Muscle of arm (tissue), 12 donors: ENCODE results near the gene TMC1. TPM values are rescaled to one million over a fixed set of nuclear protein-coding genes. Genes with fewer than 3 reads are reported as not detected.

Experiments used
- DNase-seq: peaks from one replicate; pipeline ENCODE4 v3.0.0-alpha.2; 2013
- polyA plus RNA-seq, 12 donors: library from polyadenylated mRNA; unstranded; fragments of 120-200 nt; gene quantifications; one replicate each; pipeline ENCODE4 v1.2.1, GENCODE V29; 2013; ENCODE audit not compliant: insufficient read length in 12 of 12

The TMC1 gene
- polyA plus RNA-seq, 12 donors: 0.41 to 2.8 (median 1.1) TPM; not detected in 2

DNA sequence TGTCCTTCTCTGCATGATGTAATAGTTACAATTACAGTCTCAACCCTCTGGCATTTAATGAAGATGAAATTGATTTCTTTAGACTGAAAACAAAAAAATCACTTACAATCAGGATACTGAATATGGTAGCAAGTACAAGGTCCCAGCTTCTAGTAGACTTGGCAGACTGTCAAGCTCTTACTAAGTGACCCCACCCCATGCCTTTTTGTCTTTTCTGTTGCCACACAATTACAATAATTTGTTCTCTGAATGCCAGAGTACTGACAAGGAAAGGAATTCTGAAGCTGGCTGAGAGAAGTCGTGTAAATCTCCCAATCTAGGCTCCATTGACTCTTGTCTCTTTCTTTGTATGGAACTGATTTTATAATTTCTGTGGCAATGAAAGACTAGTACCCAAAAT, 154.2 kb downstream of the TMC1 start:
- no peak for DNase-seq

DNA sequence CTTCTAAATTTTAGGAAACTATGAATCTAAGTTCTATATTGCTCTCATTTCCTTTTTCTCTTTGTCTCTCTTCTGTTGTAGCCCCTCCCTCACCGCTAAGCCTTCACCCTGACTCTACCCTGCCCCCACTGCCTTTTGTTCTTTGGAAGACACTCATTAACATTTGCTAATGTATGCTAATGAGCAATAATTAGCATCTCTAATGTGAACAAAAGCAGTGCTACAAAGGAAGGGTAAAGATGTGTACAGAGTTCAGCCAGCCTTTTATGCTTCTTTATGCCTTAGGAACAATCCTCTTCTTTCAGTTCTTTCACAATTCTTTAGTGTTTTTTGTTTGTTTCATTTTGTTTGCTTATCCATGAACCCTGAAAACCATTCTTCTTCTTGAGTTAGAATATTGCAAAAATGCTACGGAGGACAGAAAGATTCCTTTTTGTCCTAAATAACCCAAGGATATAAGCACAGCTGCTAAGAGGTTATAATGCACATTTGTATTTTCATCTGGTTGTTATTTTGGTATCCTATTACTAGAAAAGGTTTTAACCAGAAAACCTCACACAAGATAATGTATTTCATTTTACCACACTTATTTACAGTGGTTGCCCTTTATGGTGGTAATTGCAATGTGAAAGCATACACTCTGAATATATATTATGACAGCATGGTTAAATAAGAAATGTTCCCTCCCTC, 159.3 kb downstream of the TMC1 start:
- no peak for DNase-seq

GRCh38 chr9:72681283-72681630, 159.8 kb downstream of the TMC1 start:
- DNase-seq: no peak

DNA sequence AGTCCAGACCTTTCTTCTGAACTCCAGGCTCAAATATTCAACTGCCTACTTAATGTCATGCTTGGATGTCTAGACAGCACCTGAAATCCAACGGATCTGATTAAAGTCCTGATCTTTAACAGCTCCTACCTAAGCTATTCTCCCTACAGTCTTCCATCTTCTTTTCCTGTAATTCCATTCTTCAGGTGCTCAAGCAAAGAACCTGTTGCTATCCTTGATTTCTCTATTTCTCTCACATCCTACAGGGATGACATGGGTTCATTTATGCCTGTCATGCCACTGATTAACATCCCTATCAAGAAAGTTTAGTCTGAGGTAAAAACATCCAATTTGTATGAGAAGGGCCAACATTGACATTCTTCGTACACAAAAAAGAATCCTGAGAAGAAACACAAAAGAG, 163.2 kb downstream of the TMC1 start:
- no peak for DNase-seq

GRCh38 chr9:72685911-72686310, 164.5 kb downstream of the TMC1 start:
- no peak for DNase-seq

DNA sequence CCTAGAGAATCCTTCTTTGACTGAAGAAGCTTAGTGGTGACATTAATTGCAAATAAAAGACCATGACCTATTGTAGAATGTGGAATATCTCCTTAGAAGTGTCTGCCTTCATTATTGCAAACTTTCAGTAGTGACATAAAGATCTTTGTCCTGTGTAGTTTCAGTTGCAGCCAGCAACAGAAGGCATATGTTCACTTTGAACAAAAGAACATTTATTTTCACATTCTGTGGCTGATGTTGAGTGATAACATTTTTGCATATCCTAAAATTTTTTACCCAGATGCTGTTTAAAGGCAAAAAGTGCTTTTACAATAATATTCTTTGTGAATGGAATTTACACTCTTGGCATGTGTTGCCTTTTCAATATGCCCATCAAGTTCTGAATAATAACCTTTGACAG, 165.9 kb downstream of the TMC1 start:
- DNase-seq: no peak

- DNase-seq: no peak
Observed at GRCh38 chr9:72691671-72692070, 170.3 kb downstream of the TMC1 start.

- DNase-seq: no peak
Observed at GRCh38 chr9:72695365-72695764, 174.0 kb downstream of the TMC1 start.

DNA sequence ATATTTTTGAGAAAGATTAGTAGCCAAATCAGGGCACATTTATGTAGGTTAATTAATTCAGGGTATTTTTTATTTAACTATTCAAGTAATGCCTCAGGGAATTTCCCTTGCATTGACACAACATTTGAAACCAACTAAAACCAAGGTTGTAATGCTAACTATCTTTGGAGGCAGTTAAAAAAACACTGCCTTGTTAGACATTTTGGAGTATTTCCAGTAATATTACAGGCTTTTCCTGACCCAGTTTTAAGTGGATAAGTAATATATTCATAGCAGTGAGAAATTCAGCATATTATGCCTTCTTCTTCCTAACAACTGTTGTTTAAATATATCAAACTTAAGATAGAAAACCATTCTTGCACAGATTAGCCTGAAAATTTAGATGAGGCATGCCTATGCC, 175.1 kb downstream of the TMC1 start:
- DNase-seq: no peak

DNA sequence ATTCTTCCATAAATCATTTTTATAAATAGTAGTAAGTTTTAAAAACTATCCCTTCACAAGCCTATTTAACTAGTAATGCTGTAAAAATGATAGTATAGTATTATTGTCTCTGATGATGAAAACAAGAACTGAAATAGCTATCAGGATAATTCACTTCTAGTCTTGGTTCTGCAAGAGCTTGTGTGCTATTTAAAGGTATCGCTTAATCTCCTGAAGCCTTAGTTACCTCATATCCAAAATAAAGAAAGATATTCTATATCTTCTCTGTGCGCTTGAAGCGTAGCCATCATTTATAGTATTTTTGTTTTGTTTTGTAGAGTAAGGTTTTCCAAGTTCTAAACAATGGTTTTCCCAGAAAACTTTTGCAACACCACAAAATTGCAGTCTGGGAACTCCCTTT, 180.1 kb downstream of the TMC1 start:
- no peak for DNase-seq

DNA sequence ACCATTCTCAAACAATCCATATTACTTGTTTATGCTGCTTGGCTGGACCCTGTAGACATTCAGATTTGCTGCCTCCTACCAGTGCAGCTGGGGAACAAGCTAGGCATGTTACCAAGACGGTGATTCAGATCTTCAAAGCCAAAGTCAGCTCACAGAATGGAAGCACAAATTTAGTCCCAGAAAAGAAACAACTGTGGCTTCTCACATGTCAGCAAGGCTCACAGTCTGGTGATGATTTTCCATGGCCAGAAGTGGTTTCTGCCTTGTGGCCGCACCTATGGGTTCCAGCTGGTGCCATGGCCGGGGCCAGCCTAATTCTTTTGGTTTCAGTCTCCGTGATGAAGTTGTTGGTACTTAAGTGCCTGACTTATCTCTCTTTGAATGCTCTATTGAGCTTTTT, 182.2 kb downstream of the TMC1 start:
- no peak for DNase-seq

DNA sequence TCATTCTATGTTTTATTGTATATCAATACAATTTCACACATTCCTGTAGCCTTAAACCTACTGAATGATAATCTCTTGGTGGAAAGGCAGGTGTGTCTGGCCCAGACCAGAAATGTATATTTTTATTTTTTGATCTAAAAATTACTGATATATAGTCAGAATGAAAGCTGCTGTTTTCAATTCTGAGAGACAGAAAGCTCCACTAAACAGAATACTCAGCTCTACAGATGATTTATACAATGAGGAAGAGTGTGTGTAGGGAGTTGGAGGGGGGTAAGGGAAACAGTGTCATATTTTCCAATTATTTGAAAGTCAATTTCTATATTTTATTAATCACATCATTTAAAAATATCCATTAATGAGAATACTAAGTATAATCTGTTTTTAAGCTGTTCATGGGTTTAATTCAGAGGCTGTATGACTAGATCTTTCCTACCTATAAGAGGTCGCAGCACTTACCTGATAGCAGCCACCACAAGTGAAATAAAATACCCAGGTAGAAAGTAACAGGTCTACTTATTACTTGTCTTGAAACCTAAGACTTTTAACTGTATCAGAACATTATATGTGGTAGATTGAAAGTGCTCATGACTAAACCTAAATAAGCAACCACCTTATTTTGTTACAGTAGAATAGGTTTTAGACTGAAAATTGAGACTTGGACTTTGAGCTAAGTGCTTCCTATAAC, 183.4 kb downstream of the TMC1 start:
- DNase-seq: no peak

- no peak for DNase-seq
Observed at GRCh38 chr9:72718503-72718902, 197.1 kb downstream of the TMC1 start.

GRCh38 chr9:72721067-72721466, 199.7 kb downstream of the TMC1 start:
- DNase-seq: no peak

DNA sequence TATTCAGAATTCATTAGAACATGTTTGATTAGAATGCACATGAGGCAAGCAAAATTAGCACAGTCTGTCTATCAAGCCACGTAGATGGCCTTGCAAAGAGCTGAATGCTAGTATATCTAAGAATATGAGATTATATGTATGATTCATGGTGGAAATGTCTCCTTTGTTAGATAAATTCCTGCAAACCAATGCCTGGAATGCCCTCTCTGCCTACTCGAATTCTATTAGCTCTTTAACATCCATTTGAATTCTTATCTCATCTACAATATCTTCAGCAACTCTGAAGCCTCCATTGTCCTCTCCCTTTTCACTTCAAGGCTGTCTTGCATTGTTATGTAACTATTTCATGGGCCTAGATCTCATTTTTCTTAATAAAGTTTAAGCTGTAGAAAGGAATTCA, 205.5 kb downstream of the TMC1 start:
- no peak for DNase-seq

DNA sequence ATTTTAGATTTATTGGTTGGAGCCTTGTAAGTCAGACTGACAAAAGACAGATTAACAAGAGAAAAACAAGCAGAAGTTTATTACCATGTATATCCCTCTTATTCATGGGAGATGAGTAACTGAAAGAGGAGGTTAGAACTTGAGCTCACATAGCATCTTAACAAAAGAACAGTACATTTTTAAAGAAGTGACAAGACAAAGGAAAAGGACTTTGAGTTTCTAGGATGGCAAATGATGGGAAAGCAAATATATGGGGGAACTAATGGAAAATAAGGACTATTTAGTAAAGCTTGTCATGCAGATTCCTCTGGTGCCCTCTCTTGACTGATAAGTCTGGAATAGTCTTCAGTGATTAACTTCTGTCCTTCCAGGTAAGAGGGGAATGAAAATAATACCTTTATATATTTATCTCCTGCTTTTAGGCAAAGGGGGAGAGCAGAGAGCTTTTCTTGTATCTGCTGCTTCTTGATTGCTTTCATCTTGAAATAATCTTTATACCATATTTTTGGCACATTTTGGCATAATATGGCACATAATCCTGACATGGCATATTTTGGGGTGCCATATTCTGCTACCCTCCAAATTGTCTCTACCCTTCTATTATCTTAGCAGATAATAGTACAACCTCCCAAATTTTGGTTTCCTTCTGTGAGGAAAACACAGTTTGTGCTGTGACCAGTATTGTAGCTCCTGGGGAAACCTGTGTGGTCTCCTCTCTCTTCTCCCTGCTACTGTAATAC, 206.8 kb downstream of the TMC1 start:
- no peak for DNase-seq

- no peak for DNase-seq
Observed at GRCh38 chr9:72733895-72734294, 212.5 kb downstream of the TMC1 start.

DNA sequence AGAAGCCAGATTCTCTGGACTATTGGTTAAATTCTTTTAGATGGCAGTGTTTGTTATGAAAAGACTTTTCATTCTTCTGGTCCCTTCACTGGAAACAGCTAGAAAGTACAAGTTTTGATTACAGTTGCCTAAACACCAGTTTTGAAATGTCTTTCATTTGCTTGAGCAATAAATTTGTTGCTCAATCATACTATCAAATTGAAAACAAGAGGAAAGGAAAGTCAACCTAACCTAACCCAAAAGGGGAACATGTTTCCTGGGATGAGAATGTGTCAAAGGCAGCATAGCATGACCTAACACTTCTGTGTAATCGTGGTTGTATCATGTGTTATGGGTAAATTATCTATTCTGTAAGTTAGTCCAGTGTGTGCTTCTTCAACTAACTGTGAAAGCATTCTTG, 213.2 kb downstream of the TMC1 start:
- DNase-seq: no peak

DNA sequence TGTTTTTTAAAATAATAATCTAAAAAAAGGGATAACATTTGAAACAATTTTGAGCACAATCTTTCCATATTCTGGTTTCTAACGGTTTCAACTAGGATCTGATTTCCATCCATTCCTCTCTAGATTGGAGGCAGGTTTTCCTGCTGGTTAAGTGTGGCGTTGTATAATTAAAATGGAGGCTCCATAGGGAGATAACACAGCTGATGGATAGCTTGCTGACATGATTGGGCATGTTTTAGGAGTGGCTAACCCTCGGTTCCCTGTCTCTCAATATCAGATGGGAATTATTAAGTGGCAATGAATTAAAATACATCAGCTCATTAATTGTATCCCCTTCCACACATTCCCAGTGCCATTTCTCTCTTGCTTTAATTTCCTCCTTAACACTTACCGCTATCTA, 222.4 kb downstream of the TMC1 start:
- no peak for DNase-seq

DNA sequence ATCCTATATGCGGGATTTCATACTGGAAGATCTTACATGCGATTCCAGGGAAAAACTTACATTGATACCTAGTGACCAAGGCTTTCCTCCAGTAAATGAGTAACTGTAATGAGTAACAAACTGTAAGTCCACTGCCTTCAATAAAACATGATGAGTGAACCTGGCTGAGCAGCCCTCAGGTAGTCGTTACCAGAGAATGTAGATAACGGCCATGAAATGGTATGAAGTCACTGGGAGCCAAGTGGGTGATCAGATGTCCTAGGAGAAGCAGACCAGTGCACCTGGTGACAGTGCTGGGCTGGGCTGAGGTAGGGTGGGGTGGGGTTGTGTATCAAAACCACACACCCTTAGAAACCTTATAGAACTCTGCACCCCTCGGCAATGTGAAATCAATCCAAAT, 227.9 kb downstream of the TMC1 start:
- DNase-seq: no peak

- no peak for DNase-seq
Observed at GRCh38 chr9:72751541-72751940, 230.1 kb downstream of the TMC1 start.

DNA sequence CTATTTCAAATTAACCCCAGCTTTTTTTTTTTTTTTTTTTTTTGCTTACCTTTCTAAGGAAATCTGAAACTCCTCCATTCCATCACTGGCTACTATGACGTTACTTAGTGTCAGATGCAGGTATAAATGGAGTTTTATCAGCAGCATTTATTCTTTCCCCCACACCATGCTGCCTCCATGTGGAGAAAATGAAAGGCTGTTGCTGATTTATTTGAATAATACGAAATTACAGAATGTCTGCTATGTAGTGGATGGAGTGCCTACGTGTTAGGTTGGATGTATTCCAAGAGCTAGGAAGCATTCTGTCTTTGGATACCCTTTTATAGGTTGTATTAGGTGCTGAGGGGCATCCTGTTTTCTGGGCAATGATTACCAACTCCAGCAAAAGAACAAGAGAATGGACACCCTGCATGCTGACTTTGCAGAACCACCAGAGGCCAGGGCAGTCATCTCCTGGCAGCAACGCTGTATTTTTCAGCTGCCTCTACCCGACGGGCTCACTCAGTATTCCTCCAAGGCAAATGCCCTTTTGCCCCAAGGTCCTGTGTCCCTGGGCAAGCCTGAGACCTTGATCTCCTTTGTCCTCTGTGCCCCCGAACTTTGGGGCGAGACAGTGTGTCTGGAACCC, 232.0 kb downstream of the TMC1 start:
- no peak for DNase-seq

DNA sequence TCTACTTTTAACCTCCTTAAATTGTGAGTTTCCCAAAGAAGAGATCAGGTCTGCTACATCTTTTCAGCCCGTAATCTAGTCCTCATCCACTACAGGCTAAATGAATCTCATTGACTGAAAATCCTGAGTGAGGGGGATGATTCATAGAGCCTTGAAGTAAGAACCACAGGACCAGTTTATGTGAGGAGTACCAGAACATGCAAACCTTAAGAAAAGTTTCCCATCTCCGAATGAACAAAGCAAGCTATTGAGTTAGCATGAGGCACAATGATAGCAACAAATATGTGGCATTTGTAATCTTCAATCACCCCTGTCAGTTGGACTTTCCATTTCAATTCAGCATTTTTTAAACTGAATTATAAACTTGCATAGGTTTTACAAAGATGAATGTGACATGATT, 234.4 kb downstream of the TMC1 start:
- no peak for DNase-seq
